Measurements from ENCODE around the gene MMP23B.

DNA sequence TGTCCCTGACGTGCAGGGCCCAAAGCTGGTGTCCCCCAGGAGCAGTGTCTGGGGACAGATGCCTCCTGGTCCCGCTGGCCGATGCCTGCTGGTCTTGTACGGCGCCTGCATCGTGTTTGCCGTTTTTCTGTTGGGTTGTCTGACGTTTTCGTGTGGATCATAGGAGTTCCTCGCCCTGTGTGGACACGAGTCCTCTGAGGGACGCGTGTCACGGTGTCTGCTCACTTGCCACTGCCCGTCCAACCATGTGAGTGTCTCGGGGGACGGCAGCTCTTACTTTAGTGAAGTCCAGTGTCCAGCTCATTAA lies 9.2 kb upstream of the MMP23B start:
- TF ChIP-seq, protein P1, sequence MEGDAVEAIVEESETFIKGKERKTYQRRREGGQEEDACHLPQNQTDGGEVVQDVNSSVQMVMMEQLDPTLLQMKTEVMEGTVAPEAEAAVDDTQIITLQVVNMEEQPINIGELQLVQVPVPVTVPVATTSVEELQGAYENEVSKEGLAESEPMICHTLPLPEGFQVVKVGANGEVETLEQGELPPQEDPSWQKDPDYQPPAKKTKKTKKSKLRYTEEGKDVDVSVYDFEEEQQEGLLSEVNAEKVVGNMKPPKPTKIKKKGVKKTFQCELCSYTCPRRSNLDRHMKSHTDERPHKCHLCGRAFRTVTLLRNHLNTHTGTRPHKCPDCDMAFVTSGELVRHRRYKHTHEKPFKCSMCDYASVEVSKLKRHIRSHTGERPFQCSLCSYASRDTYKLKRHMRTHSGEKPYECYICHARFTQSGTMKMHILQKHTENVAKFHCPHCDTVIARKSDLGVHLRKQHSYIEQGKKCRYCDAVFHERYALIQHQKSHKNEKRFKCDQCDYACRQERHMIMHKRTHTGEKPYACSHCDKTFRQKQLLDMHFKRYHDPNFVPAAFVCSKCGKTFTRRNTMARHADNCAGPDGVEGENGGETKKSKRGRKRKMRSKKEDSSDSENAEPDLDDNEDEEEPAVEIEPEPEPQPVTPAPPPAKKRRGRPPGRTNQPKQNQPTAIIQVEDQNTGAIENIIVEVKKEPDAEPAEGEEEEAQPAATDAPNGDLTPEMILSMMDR (IDR thresholded peaks at IDR 0.05): no peak
- TF ChIP-seq POLR2A (IDR thresholded peaks at IDR 0.05): no peak

Data from heart left ventricle (tissue), 13 donors.